Endothelial cell of umbilical vein (primary cell): ENCODE data around the gene STMN3. TPM values are rescaled to one million over a fixed set of nuclear protein-coding genes. Genes with fewer than 3 reads are reported as not detected.

ENCODE experiments used
- BruUV-seq: library from RNA; stranded (reverse); fragments of 400-500 nt; replicated peaks from 2 replicates; lab custom pipeline; 2021; lab: Mats Ljungman, UMichigan
- CTCF ChIA-PET: fragments of 300-600, 350-600 bp; sonication (Branson Sonifier 250); formaldehyde crosslinking; loops from one replicate; lab custom pipeline; 2021; ENCODE audit warnings: antibody characterized with exemption, inconsistent platforms; lab: Charles Lee
- POLR2A ChIA-PET: fragments of 300-600, 350-600 bp; sonication (Branson Sonifier 250); formaldehyde crosslinking; loops from one replicate; lab custom pipeline; 2021; ENCODE audit warnings: antibody characterized with exemption, inconsistent platforms; lab: Charles Lee
- DNase-seq: peaks from one replicate; pipeline ENCODE4 v3.0.0-alpha.2; 2011; ENCODE audit warnings: low read depth, low spot score
- FAIRE-seq: peaks from 2 replicates; lab custom pipeline; 2011; peaks lifted over from hg19 to GRCh38; lab: Jason Lieb, UNC
- H2AFZ ChIP-seq: 2 replicates; pipeline ENCODE4 v1.6.0; 2012; ENCODE audit warnings: low read depth, low read length, control low read depth, inconsistent platforms
- H3K27ac ChIP-seq: 2 replicates; pipeline ENCODE4 v1.5.1; 2011; ENCODE audit warnings: low read depth, mild to moderate bottlenecking, control low read depth, low read length, moderate library complexity; ENCODE audit not compliant: insufficient read depth
- H3K27me3 ChIP-seq, 2 experiments: 2 replicates each; pipeline versions ENCODE4 v1.6.0 to v1.6.1; 2011; ENCODE audit warnings: low read length in 2 of 2, mixed read lengths in 1 of 2; ENCODE audit not compliant: control insufficient read depth in 2 of 2, insufficient read depth in 2 of 2
- H3K36me3 ChIP-seq, 2 experiments: 2 replicates in 1 of 2; 3 replicates in 1 of 2; pipeline ENCODE4 v1.5.1; 2011; ENCODE audit warnings: low read length in 2 of 2, mild to moderate bottlenecking in 1 of 2, moderate library complexity in 1 of 2; ENCODE audit not compliant: control insufficient read depth in 2 of 2, insufficient read depth in 2 of 2; ENCODE audit errors: extremely low read depth in 1 of 2
- H3K4me1 ChIP-seq: 3 replicates; pipeline ENCODE4 v1.5.1; 2011; ENCODE audit warnings: mild to moderate bottlenecking, low read length; ENCODE audit not compliant: control insufficient read depth, insufficient read depth; ENCODE audit errors: extremely low read depth
- H3K4me2 ChIP-seq: 2 replicates; pipeline ENCODE4 v1.6.1; 2011; ENCODE audit warnings: low read length, control low read depth, mixed read lengths; ENCODE audit not compliant: insufficient read depth
- H3K4me3 ChIP-seq, 3 experiments: fragments of 200-600 bp in 1 of 3; sonication (generic), shearing (Covaris generic) in 1 of 3; replicated peaks in 1 of 3; 2 replicates each; pipeline ENCODE4 v1.5.1; 2011 to 2016; ENCODE audit warnings: control low read depth in 3 of 3, low read length in 3 of 3, mild to moderate bottlenecking in 2 of 3, inconsistent platforms in 1 of 3, low read depth in 1 of 3, moderate library complexity in 1 of 3; ENCODE audit not compliant: insufficient read depth in 1 of 3
- H3K79me2 ChIP-seq: 2 replicates; pipeline ENCODE4 v1.6.0; 2012; ENCODE audit warnings: low read length, inconsistent platforms; ENCODE audit not compliant: control insufficient read depth, insufficient read depth
- H3K9ac ChIP-seq: replicated peaks from 2 replicates; pipeline ENCODE3; 2011; ENCODE audit warnings: low read length, control low read depth; ENCODE audit not compliant: insufficient read depth; ENCODE audit errors: extremely low read depth
- H3K9me1 ChIP-seq: replicated peaks from 3 replicates; pipeline ENCODE4 v1.6.0; 2011; ENCODE audit warnings: mild to moderate bottlenecking, low read length; ENCODE audit not compliant: control insufficient read depth, insufficient read depth; ENCODE audit errors: extremely low read depth
- H3K9me3 ChIP-seq: replicated peaks from 2 replicates; pipeline ENCODE4 v1.5.1; 2012; ENCODE audit warnings: low read length, inconsistent platforms; ENCODE audit not compliant: control insufficient read depth, insufficient read depth
- H4K20me1 ChIP-seq: replicated peaks from 2 replicates; pipeline ENCODE3; 2011; ENCODE audit warnings: mild to moderate bottlenecking, low read length; ENCODE audit not compliant: control insufficient read depth, insufficient read depth; ENCODE audit errors: extremely low read depth
- EZH2 ChIP-seq: IDR thresholded peaks from 2 replicates; pipeline ENCODE4 v1.6.1; 2012; ENCODE audit warnings: borderline replicate concordance, low read depth, mild to moderate bottlenecking, moderate library complexity, low read length, inconsistent platforms; ENCODE audit not compliant: severe bottlenecking
- FOS ChIP-seq: IDR thresholded peaks from 2 replicates; pipeline ENCODE4 v1.6.1; 2011; ENCODE audit warnings: mild to moderate bottlenecking, low read length, moderate library complexity, borderline replicate concordance; ENCODE audit not compliant: insufficient read depth
- GATA2 ChIP-seq: IDR thresholded peaks from 2 replicates; pipeline ENCODE4 v1.7.0; 2011; ENCODE audit warnings: low read depth, mild to moderate bottlenecking, moderate library complexity, mixed read lengths, low read length; ENCODE audit not compliant: insufficient read length, insufficient read depth
- JUN ChIP-seq: IDR thresholded peaks from 2 replicates; pipeline ENCODE4 v1.6.1; 2011; ENCODE audit warnings: borderline replicate concordance, low read depth; ENCODE audit not compliant: insufficient read length, insufficient read depth
- MYC ChIP-seq: IDR thresholded peaks from one replicate; pipeline ENCODE4 v1.6.1; 2011; ENCODE audit warnings: mild to moderate bottlenecking, low read depth, low read length
- POLR2A ChIP-seq: IDR thresholded peaks from 2 replicates; pipeline ENCODE4 v1.6.1; 2012; ENCODE audit warnings: low read depth, mild to moderate bottlenecking, control low read depth, low read length
- POLR2AphosphoS5 ChIP-seq: IDR thresholded peaks from 2 replicates; pipeline ENCODE4 v1.6.1; 2012; ENCODE audit warnings: low read depth, mild to moderate bottlenecking, control low read depth, low read length, moderate library complexity; ENCODE audit not compliant: insufficient read depth
- dilution Hi-C: fragments of 300-500 bp; cut with MboI; formaldehyde crosslinking; loops from one replicate; pipeline ENCODE4 v1.15.0; 2019; ENCODE audit warnings: low sequenced_read_pairs; ENCODE audit not compliant: extremely low pct_ligation_motif_present
- intact Hi-C: fragments of 100-400 bp; cut with micrococcal nuclease; formaldehyde crosslinking; loops from one replicate; pipeline ENCODE4 v1.10.0; 2022
- polyA plus RNA-seq, 4 experiments: library from polyadenylated mRNA; depleted of rRNA in 3 of 4; stranded (reverse) in 3 of 4; unstranded in 1 of 4; fragments of >200 nt; gene quantifications; 2 replicates each; pipeline versions ENCODE4 v1.2.1 to v1.2.3, GENCODE V29; 2011 to 2012; ENCODE audit warnings: missing spikeins in 1 of 4
- total RNA-seq: library from RNA; stranded (reverse); gene quantifications from 2 replicates; pipeline ENCODE4 v1.2.3, GENCODE V29; 2021
- TF ChIP-seq, protein P1 (sequence below), 2 donors: IDR thresholded peaks; 1 replicate in 1 of 2; 2 replicates in 1 of 2; pipeline ENCODE4 v1.5.1; 2011; ENCODE audit warnings: low read length in 2 of 2, mild to moderate bottlenecking in 2 of 2, moderate library complexity in 2 of 2, control low read depth in 1 of 2, inconsistent platforms in 1 of 2, low read depth in 1 of 2; ENCODE audit not compliant: insufficient read depth in 1 of 2; ENCODE audit errors: extremely low read depth in 1 of 2
- TF ChIP-seq, protein P2 (sequence below): IDR thresholded peaks from 2 replicates; pipeline ENCODE4 v1.6.1; 2011; ENCODE audit not compliant: insufficient read depth, insufficient read length

The STMN3 gene
- total and polyA plus RNA-seq, 2 donors (not counting 3 experiments of a cell fraction or from before 2014, with no cell fraction given): 1.7 to 4.7 TPM

DNA sequence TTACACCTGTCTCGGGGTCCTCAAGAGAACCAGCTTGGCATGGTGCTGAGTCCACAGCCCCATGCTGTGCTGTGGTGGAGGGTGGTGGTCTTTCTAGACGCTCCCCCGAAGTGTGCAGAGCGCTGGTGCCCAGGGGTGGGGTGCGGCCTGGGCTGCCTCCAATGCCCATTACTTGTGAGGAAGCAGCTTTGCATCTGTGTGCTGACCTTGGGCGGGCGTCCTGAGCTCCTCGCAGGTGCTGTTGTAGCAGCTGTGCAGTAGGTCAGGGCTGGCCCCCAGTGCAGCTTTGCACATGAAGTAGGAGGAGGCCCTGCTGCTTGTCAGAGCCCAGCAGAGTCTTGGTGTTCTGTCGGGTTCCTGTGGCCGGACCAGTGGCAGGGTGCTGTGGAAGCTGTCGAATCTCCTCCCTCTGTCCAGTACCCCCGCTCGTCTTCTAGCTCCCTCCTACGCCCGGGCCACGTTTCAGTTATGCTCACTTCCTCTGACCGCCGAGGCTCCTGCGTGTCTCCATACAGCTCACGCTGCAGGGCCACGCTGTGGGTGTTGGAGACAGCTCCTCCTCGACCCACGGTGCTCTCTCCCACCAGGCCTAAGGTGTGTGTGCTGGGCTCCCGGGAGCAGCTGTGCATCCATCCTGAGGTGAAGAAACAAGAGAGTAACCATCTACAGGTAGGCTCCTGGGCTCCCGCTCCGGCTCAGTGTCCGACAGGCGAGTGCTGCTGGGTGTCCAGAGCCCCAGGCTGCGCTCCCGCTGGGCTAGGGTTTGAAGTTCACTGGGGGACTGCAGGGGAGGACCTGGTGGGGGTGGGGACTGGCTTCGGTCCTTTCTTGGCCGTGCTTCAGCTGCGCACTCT, 9.0 kb upstream of the STMN3 start:
- CTCF ChIA-PET: interaction anchor here (1.4 to 2.6 kb wide), 2 partner anchors 10 to 20 kb away, joined by 3 to 11 read pairs; no protein-coding TSS in a partner anchor
- H3K4me2 ChIP-seq: no peak overlapping the region
- intact Hi-C loops: no loop called here
- POLR2A ChIA-PET: no interaction called here
- no peaks in the 10 kb centered on the region for H4K20me1 ChIP-seq
- no TSS peak for BruUV-seq
- DNase-seq (no peak), FAIRE-seq (no peak)
- H2AFZ ChIP-seq: no peak overlapping the region
- no peaks in the 10 kb centered on the region for H3K9me1 ChIP-seq
- peaks cover 10% of the 10 kb centered on the region for H3K4me1 ChIP-seq
- H3K36me3 ChIP-seq: peaks cover 0 to 29% of the 10 kb centered on the region in 2 experiments
- H3K4me3 ChIP-seq: no peak overlapping the region
- no peak for TF ChIP-seq POLR2AphosphoS5
- no peak for TF ChIP-seq MYC
- TF ChIP-seq EZH2: no peak
- no peak for TF ChIP-seq GATA2
- no peak for TF ChIP-seq POLR2A
- TF ChIP-seq, protein P1, sequence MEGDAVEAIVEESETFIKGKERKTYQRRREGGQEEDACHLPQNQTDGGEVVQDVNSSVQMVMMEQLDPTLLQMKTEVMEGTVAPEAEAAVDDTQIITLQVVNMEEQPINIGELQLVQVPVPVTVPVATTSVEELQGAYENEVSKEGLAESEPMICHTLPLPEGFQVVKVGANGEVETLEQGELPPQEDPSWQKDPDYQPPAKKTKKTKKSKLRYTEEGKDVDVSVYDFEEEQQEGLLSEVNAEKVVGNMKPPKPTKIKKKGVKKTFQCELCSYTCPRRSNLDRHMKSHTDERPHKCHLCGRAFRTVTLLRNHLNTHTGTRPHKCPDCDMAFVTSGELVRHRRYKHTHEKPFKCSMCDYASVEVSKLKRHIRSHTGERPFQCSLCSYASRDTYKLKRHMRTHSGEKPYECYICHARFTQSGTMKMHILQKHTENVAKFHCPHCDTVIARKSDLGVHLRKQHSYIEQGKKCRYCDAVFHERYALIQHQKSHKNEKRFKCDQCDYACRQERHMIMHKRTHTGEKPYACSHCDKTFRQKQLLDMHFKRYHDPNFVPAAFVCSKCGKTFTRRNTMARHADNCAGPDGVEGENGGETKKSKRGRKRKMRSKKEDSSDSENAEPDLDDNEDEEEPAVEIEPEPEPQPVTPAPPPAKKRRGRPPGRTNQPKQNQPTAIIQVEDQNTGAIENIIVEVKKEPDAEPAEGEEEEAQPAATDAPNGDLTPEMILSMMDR (IDR thresholded peaks at IDR 0.05; ENCODE audit: extremely low read depth in 1 of 2, insufficient read depth in 1 of 2, low read depth in 1 of 2, low read length in 2 of 2): no peak
- TF ChIP-seq JUN: no peak
- TF ChIP-seq FOS: no peak
- TF ChIP-seq, protein P2, sequence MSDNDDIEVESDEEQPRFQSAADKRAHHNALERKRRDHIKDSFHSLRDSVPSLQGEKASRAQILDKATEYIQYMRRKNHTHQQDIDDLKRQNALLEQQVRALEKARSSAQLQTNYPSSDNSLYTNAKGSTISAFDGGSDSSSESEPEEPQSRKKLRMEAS: no peak
- no peaks in the 10 kb centered on the region for H3K27me3 ChIP-seq
- H3K27ac ChIP-seq: no peak overlapping the region
- no peaks in the 10 kb centered on the region for H3K9me3 ChIP-seq
- no peak overlapping the region for H3K9ac ChIP-seq
- dilution Hi-C loops: no loop called here
- peaks cover 18% of the 10 kb centered on the region for H3K79me2 ChIP-seq
